ENCODE data around the gene SUMF1. TPM values are rescaled to one million over a fixed set of nuclear protein-coding genes. Genes with fewer than 3 reads are reported as not detected.

Gene SUMF1
- total and polyA plus RNA-seq, 2 of the 4 experiments (the other 2 are of a cell fraction) = 26.3 to 38.4 TPM

GRCh38 chr3:4398941-4399245, 68.2 kb downstream of the SUMF1 start:
- H3K27me3 ChIP-seq (ENCODE audit: control insufficient read depth, insufficient read depth, low read length) = no peaks in the 10 kb centered on the region
- H3K14ac ChIP-seq (replicated peaks; ENCODE audit: low read depth, low read length) = no peak overlapping the region
- no peak overlapping the region for H4K8ac ChIP-seq (ENCODE audit: low read depth in 2 of 2, low read length in 2 of 2)
- DNase-seq (no peak), ATAC-seq (ENCODE audit: low read depth) (no peak)
- H3K23ac ChIP-seq (ENCODE audit: low read depth, low read length) = no peak overlapping the region
- H2BK20ac ChIP-seq (ENCODE audit: low read depth, low read length) = no peak overlapping the region
- no peak overlapping the region for H3K56ac ChIP-seq (ENCODE audit: extremely low read depth, insufficient read depth, low read length)
- no peak overlapping the region for H3K9ac ChIP-seq (ENCODE audit: low read depth, low read length)
- BruUV-seq (replicated peaks) = no TSS peak
- H3K4me2 ChIP-seq (ENCODE audit: low read depth, low read length) = no peak overlapping the region
- no peaks in the 10 kb centered on the region for H4K20me1 ChIP-seq (ENCODE audit: insufficient read depth, low read length)
- no peak overlapping the region for H2AFZ ChIP-seq (replicated peaks; ENCODE audit: low read length, poor library complexity)
- no peak overlapping the region for H4K91ac ChIP-seq (ENCODE audit: insufficient read depth, low read depth, low read length)
- peaks cover 2% of the 10 kb centered on the region; the same call in 1 of the 2 replicates for H3K36me3 ChIP-seq (ENCODE audit: control insufficient read depth, insufficient read depth, low read length)
- CTCF ChIA-PET = no interaction called here
- intact Hi-C loops (cut with micrococcal nuclease) (no loop called here), dilution Hi-C loops (cut with HindIII; ENCODE audit: low sequenced_read_pairs, unreplicated experiment) (no loop called here), in situ Hi-C loops (cut with MboI; ENCODE audit: low sequenced_read_pairs) (no loop called here)
- H2AK9ac ChIP-seq (replicated peaks; ENCODE audit: low read depth, low read length, poor library complexity) = no peak overlapping the region
- no CpG with 5 or more reads among the region's 7 CpGs for WGBS, 2 experiments (ENCODE audit: extremely low coverage in 2 of 2, insufficient read length in 1 of 2)
- no peak overlapping the region for H4K5ac ChIP-seq (ENCODE audit: low read depth, low read length)
- no peak overlapping the region for H3K27ac ChIP-seq (ENCODE audit: insufficient read depth, low read length)
- TF ChIP-seq RCOR1 (IDR thresholded peaks at IDR 0.05; ENCODE audit: insufficient replicate concordance, low read length) = no peak
- TF ChIP-seq CEBPB (IDR thresholded peaks at IDR 0.05; ENCODE audit: low read depth, low read length) = no peak
- TF ChIP-seq FOS (IDR thresholded peaks at IDR 0.05; ENCODE audit: low read depth, low read length) = no peak
- no peak for TF ChIP-seq BHLHE40 (IDR thresholded peaks at IDR 0.05; ENCODE audit: low read depth, low read length)
- no peak for TF ChIP-seq MAFK (IDR thresholded peaks at IDR 0.05; ENCODE audit: low read depth, low read length)
- TF ChIP-seq NFE2L2 (IDR thresholded peaks at IDR 0.05; ENCODE audit: low read depth, low read length) = no peak
- H3K79me1 ChIP-seq (ENCODE audit: low read depth in 1 of 2, low read length in 2 of 2) = no peaks in the 10 kb centered on the region; a peak in 1 of 4 replicates
- H3K18ac ChIP-seq (ENCODE audit: low read depth, low read length) = no peak overlapping the region
- H3K9me3 ChIP-seq (ENCODE audit: control insufficient read depth, insufficient read depth, low read length) = no peaks in the 10 kb centered on the region
- H2BK120ac ChIP-seq (ENCODE audit: low read depth, low read length) = no peak overlapping the region
- H2BK5ac ChIP-seq (ENCODE audit: low read depth, low read length, poor library complexity, severe bottlenecking) = no peak overlapping the region
- peaks cover 3% of the 10 kb centered on the region; the same call in 1 of the 2 replicates for H3K4me1 ChIP-seq (ENCODE audit: control insufficient read depth, insufficient read depth, low read length)
- H2BK15ac ChIP-seq (ENCODE audit: low read depth, low read length) = no peak overlapping the region
- no peak overlapping the region for H3K4me3 ChIP-seq (ENCODE audit: insufficient read depth, low read depth, low read length)
- no peak overlapping the region for H2AK5ac ChIP-seq (ENCODE audit: low read depth, low read length)
- POLR2A ChIA-PET (ENCODE audit: unreplicated experiment) = no interaction called here
- peaks cover 4% of the 10 kb centered on the region; the same call in 1 of the 2 replicates for H3K9me1 ChIP-seq (ENCODE audit: insufficient read depth, low read length)
- H3K4ac ChIP-seq (ENCODE audit: low read depth, low read length) = no peak overlapping the region
